ENCODE measurements around the gene DIS3L2.

DNA sequence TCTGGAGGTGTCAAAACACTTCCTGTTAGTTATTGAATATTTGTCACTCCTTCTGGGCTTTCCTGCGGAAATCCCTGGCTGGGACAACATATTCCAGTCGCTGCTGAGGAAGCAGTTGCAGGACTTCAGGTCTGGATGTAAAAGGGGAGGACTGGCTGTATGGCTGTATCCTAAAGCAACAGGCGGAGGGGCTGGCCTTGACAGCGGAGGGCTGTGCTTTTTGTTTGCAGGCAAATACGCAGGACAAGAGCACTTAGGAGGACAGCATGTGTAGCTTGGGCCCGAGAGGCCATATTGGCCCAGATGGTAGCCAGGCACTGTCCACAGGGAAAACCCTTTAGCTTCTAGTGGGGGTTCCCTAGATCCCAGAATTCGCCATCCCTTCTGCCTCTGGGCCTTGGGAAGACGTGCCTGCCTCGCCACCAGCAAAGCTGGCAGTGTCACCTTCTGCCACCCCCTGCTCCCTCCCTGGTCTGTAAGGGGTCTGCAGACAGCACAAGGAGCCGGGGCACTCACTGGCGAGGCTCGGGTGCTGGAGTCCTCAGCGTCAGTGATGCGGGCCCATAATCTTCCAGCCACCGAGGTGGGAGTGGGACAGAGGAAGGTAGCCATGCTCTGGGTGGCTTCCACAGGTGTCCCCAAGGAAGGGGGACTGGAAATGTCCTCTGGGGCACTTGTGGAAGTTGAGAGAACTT is 42.0 kb upstream of the DIS3L2 start:
- TF ChIP-seq, protein P1, sequence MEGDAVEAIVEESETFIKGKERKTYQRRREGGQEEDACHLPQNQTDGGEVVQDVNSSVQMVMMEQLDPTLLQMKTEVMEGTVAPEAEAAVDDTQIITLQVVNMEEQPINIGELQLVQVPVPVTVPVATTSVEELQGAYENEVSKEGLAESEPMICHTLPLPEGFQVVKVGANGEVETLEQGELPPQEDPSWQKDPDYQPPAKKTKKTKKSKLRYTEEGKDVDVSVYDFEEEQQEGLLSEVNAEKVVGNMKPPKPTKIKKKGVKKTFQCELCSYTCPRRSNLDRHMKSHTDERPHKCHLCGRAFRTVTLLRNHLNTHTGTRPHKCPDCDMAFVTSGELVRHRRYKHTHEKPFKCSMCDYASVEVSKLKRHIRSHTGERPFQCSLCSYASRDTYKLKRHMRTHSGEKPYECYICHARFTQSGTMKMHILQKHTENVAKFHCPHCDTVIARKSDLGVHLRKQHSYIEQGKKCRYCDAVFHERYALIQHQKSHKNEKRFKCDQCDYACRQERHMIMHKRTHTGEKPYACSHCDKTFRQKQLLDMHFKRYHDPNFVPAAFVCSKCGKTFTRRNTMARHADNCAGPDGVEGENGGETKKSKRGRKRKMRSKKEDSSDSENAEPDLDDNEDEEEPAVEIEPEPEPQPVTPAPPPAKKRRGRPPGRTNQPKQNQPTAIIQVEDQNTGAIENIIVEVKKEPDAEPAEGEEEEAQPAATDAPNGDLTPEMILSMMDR (IDR thresholded peaks at IDR 0.05; ENCODE audit: control extremely low read depth in 1 of 3, insufficient read depth in 1 of 3, low read depth in 1 of 3, low read length in 3 of 3): no peak
- TF ChIP-seq CHD2 (IDR thresholded peaks at IDR 0.05; ENCODE audit: low read length): no peak
- no peak for TF ChIP-seq POLR2A (IDR thresholded peaks at IDR 0.05; ENCODE audit: control extremely low read depth in 1 of 2, low read depth in 2 of 2, low read length in 2 of 2)

Data from H1 (cell line).